NCI-H524 treated with DMSO at 0.1 percent for 48 hours (cell line): ENCODE measurements around the gene UFSP2.

Experiments
- DNase-seq: peaks from one replicate; lab custom pipeline; 2025; lab: John Stamatoyannopoulos, UW

UFSP2 gene

DNA sequence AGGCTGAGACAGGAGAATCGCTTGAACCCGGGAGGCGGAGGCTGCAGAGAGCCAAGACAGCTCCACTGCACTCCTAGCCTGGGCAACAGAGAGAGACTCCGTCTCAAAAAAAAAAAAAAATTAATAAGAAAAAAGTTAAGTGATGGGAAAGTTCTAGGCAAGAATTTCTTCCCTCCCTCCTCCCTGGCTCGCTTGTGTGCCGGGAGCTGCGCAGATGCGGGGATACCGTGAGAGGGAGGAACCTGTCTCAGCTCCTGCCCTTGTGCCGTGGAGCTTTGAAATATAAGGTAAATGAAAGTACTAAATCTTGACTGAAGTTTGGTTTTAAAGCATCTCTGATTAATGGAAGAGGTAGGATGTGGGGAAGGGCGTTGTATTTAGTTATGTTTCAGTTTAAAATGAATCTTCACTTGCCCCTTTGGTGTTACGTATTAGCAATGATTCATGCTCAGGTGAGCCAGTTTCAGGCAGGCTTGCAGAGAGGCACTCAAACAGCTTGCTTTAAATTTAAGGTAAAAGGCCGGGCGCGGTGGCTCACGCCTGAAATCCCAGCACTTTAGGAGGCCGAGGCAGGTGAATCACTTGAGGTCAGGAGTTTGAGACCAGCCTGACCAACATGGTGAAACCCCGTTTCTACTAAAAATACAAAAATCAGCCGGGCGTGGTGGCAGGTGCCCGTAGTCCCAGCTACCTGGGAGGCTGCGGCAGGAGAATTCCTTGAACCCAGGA lies 1.4 kb upstream of the UFSP2 start:
- no peak for DNase-seq

DNA sequence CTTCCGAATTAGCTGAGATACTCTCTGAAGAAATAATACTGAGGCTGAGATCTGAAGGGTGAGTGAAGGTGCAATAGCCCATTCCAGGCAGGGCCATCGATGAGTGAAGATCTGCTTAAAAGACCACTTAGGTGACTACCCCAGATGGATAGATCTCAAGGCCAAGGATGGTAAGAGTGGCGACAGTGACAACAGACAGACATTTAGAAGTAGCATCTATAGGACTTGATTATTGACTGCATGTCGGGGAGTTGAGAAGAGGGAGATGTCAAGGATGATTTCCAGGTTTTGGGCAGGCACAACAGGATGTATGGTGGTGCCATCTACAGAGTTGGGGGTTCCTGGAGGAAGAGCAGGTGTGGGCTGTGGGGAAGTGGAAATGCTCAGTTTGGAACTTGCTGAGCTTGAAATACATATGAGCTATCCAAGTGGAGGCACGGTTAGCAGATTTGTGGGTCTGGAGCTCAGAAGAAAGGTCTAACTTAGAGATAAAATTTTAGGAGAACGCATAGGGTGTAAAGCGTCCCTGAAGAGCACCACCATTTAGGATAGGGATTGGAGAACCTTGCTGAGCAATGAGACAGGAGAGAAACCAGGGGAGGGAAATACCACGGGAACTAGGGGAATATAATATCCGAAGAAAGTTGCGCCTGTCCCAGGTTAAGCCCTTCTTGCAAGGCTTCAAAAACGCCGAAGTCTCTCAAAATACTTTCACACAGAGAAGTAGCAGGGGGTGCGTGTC lies 688 bp downstream of the UFSP2 start:
- DNase-seq = no peak

DNA sequence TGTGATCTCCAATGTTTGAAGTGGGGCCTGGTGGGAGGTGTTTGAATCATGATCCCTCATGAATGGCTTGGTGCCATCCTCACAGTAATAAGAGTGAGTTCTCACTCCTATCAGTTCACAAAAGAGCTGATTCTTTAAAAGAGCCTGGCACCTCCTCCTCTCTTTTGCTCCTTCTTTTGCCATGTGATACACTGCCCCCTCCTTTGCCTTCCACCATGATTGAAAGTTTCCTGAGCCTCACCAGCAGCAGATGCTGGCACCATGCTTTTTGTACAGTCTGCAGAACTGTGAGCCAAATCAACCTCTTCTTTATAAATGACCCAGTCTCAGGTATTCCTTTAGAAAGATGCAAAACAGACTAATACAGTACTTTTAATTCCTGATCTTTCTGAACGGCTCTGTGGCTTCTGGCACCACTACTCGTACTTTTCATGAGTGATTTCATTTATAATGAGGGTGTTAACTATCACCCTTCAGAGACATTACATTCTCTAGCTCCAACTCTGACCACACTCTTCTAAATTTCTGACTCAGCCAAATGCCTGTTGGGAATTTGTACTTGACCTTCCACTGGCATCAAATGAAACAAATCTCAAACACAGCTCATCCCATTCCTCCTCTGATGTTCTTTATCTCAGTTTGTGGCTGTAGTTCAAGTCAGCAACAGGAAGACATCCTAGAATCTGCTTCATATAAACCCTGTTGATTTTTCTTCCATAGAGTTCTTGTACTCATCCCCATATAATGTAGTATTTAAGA lies 4.2 kb downstream of the UFSP2 start:
- no peak for DNase-seq

DNA sequence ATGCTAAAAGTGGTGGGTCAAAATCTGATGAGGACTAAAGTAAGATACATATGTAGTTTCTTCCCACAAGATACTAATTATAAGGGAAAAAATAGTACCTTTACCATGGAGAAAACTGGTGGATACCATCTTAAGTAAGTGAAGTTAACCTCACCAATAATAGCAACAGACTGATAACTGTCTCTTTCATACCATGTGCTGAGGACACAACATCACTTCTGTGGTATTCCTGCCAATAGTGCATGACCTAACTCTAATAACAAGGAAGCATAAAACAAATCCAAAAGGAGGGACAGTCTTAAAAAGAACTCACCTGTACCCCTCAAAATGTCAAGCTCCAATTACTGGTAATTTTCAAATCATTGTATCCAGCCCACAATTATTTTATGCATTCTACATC lies 8.8 kb downstream of the UFSP2 start:
- DNase-seq = no peak

DNA sequence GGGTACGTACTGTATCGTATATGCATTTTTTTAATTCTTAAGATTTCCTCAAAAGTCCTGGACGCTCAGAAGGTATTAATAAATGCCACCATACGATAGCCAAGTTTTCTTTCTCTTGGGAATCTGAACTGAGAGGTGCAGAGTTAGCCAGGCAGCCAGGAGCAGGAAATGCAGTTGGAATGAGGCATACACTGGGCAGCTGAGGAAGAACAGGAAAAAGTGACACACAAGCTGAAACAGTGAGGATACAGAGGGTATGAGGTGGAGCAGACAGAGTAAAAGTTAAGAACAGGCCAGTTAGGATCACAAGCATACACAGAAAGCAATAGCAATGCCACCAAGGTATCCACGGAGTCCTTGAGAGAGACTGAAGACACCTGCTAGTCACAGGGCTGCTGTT lies 13.4 kb downstream of the UFSP2 start:
- DNase-seq = no peak

DNA sequence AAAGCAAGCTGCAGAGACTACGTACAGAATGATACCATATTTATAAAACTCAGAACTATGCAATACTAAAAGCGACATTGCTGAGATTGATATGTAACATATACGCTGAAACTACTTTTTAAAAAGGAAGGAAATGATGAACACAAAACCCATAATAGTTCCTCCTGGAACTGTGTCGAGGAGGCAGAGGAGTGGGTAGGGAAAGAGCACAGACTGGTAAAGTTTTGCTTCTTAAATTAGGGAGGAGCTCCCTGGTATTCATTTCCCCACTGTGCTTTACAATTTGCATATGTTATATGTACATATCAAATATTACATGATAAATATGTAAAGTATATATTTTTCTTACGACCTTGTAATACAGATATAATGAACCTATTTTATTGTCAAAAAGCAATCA lies 13.9 kb downstream of the UFSP2 start:
- DNase-seq = no peak

DNA sequence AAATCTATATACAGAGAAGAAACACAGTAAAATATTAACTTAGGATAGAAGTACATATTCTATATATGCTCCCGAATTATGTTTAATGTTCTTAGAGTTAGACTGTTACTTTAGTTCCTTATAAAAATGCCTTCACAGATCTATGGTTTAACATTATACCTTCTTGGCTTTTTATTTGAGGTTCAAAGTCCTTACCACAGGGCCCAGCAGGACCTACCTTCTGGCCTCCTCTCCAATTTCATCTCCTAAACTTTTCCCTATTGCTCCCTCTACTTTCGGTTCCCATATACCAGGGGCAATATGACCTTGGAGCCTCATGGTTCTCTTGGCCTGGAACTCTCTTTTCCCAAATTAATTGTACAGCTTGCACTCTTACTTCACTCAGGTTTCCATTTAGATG lies 17.3 kb downstream of the UFSP2 start:
- no peak for DNase-seq

DNA sequence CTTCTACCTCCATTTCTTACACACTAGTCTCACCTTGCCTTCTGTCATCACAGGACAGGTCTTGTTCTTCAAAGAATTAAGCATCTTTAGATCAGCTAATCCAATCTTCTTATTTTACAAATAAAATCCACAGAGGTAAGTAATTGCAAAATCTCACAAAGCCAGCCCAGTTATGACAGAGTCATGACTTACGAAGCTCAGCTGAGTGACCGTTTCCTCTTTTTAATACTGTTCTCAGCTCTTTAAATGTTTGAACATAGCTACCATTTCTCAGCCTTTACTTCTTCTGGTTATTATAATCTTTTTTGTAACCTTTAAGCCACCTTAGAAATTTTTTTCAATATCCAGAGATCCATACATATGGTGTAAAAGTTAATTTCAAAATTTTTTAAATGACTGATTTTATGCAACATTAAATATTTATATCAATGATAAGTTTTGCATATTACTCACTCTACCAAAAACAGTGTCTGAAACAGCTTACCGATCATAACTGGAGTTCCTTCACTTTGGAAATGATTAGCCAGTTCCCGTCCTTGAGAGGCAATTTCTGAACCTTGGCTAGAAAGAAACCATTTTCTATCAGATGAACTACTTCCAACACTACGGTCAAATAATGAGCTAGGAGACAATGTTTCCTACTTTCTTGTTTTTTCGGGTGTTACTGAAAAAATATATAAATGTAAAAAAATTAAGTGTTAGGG lies 20.3 kb downstream of the UFSP2 start:
- no peak for DNase-seq

DNA sequence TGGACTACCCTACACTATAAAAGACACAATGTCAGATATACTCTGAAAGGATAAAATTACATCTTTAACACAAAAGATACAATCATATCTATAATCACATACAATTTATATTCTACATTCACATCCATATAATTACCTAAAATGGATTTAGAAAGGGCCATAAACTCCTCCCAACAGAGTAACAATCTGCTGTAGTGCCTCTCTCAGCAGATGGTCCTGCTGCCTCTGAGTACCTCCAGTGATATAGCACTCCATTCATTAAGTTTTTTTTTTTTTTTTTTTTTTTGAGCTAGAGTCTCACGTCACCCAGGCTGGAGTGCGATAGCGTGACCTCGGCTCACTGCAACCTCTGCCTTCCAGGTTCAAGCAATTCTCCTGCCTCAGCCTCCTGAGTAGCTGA lies 21.7 kb downstream of the UFSP2 start:
- peak; percentile 68 for DNase-seq

DNA sequence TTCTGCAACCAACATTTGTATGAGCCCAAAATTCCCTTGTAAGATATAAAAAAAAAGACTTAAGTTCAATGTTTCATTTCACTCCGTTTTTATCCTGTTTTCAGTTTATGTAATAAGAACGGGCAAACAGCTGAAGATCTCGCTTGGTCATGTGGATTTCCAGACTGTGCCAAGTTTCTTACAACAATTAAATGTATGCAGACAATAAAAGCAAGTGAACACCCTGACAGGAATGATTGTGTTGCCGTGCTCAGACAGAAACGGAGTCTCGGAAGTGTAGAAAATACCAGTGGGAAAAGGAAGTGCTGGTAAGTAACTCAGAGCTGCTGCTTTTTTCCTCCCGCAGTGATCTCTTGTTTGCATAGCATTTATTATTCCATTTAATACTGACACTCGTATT lies 26.3 kb downstream of the UFSP2 start:
- no peak for DNase-seq

DNA sequence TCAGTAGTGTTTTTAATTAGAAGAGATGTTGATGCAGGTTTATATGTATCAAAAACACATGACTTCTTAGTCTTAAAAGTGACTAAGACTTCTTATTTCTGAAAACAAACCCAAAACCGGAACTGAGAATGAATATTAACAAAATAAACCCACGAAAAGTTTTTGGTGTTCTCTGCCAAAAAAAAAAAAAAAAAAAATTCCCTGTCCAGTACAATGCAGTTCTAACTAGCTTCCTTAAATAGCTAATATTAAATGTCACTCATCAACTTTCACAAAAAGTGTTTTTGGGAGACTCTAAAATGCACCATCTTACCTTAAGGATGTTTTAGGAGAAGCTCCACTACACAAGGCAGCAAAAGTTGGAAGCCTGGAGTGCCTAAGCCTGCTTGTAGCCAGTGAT lies 27.1 kb downstream of the UFSP2 start:
- DNase-seq = no peak

DNA sequence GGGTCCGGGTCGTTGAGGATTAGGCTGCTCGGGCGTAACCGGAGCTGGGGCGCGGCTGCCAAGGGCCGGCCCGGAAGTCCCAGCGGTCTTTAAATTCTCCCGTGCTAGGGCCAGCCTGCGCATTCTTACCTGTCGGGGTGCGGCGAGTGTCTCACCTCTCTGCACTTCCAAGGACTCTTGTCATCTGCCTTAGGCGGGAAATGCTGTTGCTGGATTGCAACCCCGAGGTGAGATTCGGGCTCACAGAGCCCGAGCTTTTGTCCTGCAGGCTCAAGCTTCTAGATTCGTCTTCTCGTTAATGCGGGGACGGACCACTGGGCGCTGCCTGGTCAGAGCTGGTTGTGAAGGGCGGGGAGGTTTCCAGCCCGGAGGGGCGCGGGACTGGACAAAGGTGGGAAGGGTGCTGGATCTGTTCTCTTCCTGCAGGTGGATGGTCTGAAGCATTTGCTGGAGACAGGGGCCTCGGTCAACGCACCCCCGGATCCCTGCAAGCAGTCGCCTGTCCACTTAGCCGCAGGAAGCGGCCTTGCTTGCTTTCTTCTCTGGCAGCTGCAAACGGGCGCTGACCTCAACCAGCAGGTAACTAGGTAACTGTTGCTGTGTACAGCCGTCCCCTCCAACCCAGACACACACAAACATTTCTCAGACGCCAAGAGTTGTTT lies 28.9 kb downstream of the UFSP2 start, which contains the start of gene ANKRD37:
Gene ANKRD37, plus strand, starts transcription at position 118 of the 662 bp plus-strand sequence. Its CDS starts 83 bp downstream, at position 201.
- DNase-seq = no peak

DNA sequence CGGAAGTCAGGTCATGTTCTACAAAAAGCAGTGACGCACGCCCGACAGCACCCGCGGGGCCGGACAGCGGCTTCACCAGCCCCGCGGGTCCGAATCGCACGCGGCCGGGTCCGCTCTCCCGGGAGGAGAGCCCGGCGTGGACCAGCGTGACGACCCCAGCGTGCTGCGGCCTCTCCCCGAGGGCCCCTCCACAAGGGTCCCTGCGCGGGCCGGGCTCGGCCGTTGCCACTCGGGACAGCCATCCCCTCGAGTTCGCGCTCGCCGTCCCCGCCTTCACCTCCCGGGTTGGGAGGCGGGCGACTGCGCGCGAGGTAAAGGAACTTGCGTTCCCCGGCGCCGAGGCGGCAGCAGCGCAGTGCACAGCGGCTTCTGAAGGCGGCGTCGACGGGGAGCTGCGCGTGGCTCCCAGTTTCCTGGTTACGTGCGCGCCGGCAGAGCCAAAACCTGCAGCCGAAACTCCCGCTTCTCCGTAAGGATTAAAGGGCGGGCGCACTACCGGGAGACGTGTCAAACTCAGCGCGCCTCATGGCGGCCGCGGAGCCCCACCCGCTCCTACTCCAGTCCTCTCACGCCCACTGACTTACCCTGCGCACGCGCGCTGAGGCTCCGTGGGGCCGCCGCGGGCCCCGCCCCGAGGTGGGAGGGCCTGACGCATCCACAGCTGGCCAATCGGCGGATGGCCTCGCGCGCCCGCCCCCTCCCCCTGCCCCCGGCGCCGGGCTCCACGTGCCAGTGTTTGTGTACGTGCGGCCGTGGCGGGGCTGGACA lies 29.6 kb downstream of the UFSP2 start:
- peak; percentile 61 for DNase-seq

DNA sequence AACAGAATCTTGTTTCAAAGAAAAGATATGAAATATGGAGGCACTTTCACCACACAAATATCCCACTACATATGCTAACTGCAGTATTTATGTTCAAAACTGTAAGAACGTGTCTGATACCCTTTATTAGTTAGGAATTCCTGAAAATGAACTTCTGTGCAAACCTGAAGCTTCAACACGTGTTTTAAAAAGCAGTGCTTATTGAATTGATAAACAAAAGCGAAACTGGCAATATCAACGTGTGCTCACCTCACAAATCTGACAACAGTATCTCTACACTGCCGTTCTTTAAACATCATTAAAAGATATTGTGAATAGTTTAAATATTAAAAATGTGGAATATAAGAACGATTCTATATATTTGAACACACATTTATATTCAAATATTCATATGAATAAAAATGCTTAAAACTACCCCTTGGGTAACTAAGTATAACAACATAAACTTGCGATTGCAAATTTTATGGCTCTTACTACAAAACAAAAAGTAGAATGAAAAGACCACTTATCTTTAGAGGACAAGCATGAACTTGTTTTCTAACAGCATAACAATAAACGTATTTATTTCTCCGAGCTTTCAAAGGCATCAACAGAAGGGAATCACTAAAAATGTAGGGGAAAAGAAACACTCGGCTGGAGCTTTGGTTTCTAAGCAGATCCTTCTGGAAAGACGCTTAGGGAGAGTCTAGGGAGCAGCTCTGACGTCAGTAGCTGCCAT lies 30.4 kb downstream of the UFSP2 start, which contains the start of gene LRP2BP:
Gene LRP2BP, minus strand, starts transcription at position 687 of the 718 bp plus-strand sequence. CDS start 17,738 bp downstream, outside the sequence.
- DNase-seq = no peak

DNA sequence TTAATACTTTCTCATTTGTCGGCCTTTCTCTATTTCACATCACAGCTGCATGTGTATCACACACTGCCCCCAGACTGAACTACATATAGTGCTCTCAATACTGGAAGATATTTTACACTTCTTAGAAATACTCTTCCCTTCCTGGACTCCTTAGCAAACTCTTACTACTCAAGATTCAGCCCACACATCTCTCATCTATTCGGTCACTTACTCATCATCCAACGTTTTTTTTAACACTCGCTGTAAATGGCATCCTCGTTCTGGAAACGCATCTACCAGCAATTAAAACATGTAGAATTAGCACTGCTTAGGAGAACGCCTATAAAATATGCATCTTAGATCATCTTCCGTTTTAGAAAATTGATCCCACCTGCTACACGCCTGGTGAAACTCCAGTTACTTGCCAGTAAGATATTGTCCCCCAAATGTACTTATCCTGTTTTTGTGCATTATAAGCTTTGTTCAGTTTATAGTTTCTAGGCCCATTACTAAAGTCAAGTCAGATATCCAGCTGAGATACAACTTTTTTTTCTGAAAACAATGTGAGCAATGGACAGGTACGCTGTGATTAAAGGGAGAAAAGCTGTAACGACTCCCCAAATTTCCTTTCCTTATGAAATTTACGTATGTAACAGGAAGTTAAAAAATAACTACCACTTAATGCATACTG lies 31.1 kb downstream of the UFSP2 start:
- DNase-seq = no peak

DNA sequence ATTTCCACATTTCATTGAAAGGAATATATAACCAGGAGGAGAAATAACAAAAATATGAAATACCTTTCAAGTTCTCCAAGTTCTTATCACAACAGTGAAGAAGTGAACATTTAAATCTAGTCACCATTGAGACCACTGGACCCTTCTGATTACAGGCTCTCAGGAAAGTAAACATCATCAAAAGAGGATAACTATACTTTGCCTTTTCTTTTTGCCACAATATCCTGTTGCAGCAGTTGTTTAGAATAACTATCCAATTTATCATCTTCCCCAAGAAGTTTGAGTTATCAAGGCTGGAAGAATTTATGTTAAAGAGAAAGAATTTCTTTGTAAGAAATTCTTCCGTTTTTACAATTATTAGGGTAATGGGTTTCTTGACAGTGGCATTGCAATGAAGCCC lies 33.6 kb downstream of the UFSP2 start:
- DNase-seq = no peak

DNA sequence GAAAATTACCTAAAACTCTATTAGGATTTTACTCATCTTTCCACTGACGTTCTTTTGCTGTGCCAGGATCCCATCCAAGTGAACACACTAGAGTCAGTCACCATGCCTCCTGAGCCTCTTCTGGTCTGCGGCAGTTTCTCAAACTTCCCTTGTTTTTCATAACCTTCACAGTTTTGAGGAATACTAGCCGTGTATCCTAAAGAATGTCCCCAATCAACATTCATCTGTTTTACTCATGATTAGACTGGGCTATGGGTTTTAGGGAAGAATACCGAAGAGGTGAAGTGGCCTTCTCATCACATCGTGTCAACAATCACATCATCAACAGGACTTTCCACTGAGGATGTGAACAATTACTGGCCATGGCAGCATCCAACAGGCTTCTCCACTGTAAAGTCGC lies 34.8 kb downstream of the UFSP2 start:
- no peak for DNase-seq

DNA sequence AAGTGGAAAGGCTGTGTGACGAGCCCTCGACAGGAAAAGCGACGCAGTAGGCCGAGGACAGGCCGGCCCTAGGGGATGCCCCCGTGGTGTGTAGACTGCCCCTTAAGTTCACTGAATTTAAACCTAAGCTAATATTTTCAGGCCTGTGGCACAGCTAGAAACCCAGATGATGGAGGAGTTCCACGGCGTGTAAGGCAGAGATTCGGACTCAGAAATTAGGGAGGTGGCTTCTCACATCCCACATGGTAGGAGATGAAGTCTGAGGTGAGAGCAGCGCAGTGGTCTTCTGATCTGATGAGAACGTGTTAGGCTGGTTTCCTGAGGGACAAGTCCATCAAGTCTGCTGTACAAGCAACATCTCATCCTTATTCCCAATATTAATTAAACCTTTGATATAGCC lies 37.8 kb downstream of the UFSP2 start:
- no peak for DNase-seq

DNA sequence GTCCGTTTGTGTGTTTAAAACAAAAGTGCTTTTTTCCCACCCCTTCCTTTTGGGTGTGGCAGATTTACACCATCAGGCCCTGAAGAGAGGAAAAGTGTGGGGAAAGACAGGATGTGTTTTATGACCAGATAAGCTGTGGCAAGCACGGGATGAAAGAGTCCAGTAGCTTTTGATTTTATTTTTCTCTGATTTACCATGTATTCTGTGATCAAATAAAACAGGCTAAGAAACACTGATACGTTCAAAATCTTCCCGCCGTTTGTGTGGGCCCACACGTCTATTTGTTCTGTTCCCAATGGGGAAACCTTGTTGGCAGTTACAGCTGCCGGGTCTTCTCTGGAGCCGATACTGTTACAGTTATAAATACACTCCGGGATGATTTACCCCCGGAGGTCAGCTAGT lies 40.8 kb downstream of the UFSP2 start:
- no peak for DNase-seq

DNA sequence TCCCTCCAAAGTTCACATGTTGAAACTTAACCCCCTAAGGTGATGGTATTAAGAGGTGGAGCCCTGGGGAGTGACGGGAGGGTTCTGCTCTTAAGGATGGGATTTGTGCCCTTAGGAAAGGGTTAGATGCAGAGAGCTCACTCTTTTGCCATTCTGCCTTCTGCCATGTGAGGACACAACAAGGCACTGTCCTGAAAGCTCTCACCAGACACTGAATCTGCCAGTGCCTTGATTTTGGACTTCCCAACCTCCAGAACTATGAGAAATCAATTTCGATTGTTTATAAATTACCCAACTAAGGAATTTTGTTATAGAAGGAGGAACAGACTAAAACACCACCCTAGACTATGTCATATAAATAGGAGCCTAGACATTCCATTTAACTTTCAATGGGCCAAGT lies 41.7 kb downstream of the UFSP2 start:
- DNase-seq = no peak
